Stimulated activated CD8-positive, alpha-beta memory T cell treated with anti-CD3 and anti-CD28 coated beads, Interleukin-7, amount 100 ng/mL, for 4 hours (primary cell): ENCODE data around the gene TBC1D2.
"Not testable (repeated sequence)": the region's sequence is repeated elsewhere in the genome, so short reads cannot be mapped to it uniquely, and the experiment has no call there.

Source experiments
- DNase-seq, 2 donors: peaks; one replicate each; pipeline ENCODE4 v3.0.0-alpha.2; 2020; ENCODE audit warnings: low read depth in 2 of 2

Gene TBC1D2

GRCh38 chr9:98191671-98192502 lies 63.6 kb downstream of the TBC1D2 start:
- DNase-seq, result no peak

GRCh38 chr9:98191181-98191608 lies 64.3 kb downstream of the TBC1D2 start:
- DNase-seq, result no peak

DNA sequence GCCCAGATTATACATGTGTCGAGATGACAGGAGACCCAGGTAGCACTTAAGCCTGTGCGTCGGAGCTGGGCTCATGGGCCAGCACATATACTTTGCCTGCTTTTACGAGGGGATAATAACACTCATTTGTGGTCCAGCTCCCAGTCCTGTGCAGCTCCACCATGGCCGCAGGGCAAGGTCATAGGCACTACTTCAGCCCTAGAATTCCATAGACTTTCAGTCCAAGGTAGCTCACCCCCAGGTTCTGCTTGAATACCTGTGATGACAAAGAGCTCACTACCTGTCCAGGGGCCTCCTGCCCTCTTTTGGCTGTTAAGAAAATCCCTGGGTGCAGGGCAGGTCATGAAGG lies 64.7 kb downstream of the TBC1D2 start:
- DNase-seq, result no peak

DNA sequence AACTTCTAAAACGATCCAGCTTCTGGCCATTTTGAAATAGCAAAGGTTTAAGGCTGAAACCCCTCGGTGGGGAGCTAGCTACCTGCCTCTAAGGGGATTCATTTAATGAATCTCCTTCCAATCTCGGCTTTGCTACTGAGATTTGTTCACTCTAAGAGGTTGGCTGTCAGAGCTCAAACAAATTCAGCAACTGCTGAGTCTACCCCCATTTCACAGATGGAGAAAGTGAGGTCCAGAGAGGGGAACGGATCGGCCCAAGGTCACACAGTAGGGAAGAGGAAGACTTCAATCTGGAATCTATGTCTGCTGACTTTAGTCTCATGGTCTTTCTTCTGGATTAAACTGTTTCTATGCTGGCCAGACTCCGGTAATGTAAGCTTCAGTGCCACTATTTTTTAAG lies 66.0 kb downstream of the TBC1D2 start:
- DNase-seq, result no peak

GRCh38 chr9:98187926-98188325 lies 67.5 kb downstream of the TBC1D2 start:
- DNase-seq, result no peak

GRCh38 chr9:98186236-98186635 lies 69.2 kb downstream of the TBC1D2 start:
- no peak for DNase-seq

DNA sequence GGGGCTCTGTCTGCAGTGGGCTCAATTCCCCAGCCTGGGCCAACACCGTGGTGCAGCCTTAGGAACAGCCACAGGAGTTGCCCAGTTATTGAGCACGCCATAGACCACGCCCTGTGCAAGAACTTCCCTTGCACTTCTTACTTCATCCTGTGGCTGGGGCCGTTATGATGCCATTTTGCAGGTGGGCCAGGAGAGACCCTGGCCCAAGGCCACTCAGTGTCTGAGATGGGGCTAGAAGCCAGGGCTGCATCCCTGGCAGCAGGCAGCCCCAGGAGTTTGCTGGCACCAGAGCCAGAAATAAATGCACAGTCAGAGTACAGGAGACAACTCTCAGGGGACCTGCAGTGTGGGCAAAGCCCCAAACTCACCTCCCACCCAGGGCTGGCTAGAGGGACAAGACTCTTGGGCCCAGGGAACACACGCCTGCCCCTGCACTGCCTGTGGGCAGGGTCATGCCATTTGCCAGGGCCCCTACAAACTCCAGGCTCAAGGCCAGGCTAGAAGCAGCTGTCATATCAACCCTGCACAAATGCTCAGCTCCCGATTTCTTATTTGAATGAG lies 69.8 kb downstream of the TBC1D2 start:
- no peak for DNase-seq

GRCh38 chr9:98185021-98185567 lies 70.4 kb downstream of the TBC1D2 start:
- DNase-seq, result no peak

- DNase-seq, result no peak
These were observed 71.1 kb downstream of the TBC1D2 start for GRCh38 chr9:98184326-98184725.

GRCh38 chr9:98182889-98183599 lies 72.4 kb downstream of the TBC1D2 start:
- DNase-seq, result no peak

GRCh38 chr9:98182069-98182820 lies 73.2 kb downstream of the TBC1D2 start:
- DNase-seq, result no peak

GRCh38 chr9:98181746-98182068 lies 73.7 kb downstream of the TBC1D2 start:
- no peak for DNase-seq

- DNase-seq, result no peak
These were observed 74.5 kb downstream of the TBC1D2 start for GRCh38 chr9:98180996-98181395.

- DNase-seq, result no peak
These were observed 76.3 kb downstream of the TBC1D2 start for GRCh38 chr9:98178874-98179850.

GRCh38 chr9:98176391-98177259 lies 78.8 kb downstream of the TBC1D2 start:
- no peak for DNase-seq

DNA sequence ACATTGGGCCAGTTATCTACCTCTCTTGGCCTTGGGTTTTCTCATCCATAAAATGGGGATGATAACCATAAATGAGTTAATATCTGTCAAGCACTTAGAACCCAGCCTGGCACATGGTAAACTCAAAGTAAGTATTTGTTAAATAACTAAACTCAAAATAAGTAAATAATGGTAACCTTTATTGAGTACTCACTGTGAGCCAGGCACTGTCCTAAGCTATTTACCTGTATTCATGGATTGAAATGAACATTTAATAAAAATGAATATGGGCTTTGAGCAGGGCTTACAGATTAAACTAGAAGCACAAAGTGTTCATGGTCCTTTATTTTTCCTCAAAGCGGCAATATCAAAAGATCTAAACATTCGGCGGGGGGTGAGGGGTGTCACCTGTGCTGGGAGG lies 79.7 kb downstream of the TBC1D2 start:
- no peak for DNase-seq

DNA sequence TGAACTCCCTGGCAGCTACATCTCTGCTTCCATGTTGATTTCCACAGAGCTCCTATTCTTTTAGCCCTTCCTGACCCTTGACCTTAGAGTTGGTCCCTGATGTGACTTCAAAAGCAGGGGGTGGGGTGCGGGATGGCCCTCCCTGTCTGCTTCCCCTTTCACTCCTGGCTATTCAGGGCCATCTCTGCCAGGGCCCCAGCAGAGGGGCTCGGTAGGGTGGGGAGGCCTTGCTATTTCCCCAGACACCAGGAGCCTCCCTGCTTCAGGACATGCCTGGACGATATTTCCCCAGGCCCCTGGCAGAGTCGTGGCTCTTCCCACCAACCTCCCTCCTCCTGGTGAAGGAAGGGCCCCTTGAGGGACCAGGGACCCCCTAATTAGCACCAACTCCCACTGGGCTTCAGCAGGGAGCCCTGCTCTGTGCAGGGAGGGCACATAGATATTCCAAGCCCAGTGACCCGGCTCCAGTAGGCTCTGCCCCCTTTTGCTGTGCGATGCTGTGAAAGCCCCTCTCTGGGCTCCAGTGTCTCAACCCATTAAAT lies 80.3 kb downstream of the TBC1D2 start:
- no peak for DNase-seq

DNA sequence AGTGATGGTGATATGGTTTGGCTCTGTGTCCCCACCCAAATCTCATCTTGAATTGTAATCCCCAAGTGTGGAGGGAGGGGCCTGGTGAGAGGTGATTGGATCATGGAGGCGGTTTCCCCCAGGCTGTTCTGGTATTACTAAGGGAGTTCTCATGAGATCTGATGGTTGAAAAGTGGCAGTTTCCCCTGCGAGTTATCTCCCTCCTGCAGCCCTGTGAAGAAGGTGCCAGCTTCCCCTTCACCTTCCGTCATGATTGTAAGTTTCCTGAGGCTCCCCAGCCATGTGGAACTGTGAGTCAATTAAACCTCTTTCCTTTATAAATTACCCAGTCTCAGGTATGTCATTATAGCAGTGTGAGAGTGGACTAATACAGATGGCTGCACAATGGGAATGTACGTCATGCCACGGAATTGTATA lies 80.9 kb downstream of the TBC1D2 start:
- not testable (repeated sequence) for DNase-seq

- no peak for DNase-seq
These were observed 82.3 kb downstream of the TBC1D2 start for GRCh38 chr9:98173181-98173580.

GRCh38 chr9:98172604-98173003 lies 82.8 kb downstream of the TBC1D2 start:
- DNase-seq, result no peak
